Panc1 (cell line): ENCODE measurements around the gene PCDHGC5. TPM values are rescaled to one million over a fixed set of nuclear protein-coding genes. Genes with fewer than 3 reads are reported as not detected.

Experiments used
- ATAC-seq: fragments of 200-7000 bp; cut with Tn5 transposase; 2 replicates; pipeline ENCODE4 v1.9.1; 2020; ENCODE audit warnings: mild to moderate bottlenecking, moderate library complexity
- BruUV-seq: library from RNA; stranded (reverse); fragments of 400-500 nt; replicated peaks from 2 replicates; lab custom pipeline; 2021; lab: Mats Ljungman, UMichigan
- CTCF ChIA-PET: fragments of 300-600 bp; sonication (Branson Sonifier 250); formaldehyde crosslinking; loops from one replicate; lab custom pipeline; 2022; ENCODE audit warnings: antibody characterized with exemption; lab: Charles Lee
- POLR2A ChIA-PET: fragments of 300-600 bp; sonication (Branson Sonifier 250); formaldehyde crosslinking; loops from one replicate; lab custom pipeline; 2022; ENCODE audit warnings: antibody characterized with exemption; lab: Charles Lee
- DNase-seq: peaks from one replicate; pipeline ENCODE4 v3.0.0-alpha.2; 2010; ENCODE audit warnings: low read depth, low spot score
- H3K27ac ChIP-seq: 2 replicates; pipeline ENCODE4 v1.5.1; 2011; ENCODE audit warnings: mild to moderate bottlenecking, low read length, inconsistent platforms
- H3K27me3 ChIP-seq: fragments of 200-500 bp; sonication (Bioruptor generic); 2 replicates; pipeline ENCODE4 v1.6.0; 2014; ENCODE audit warnings: low read length, inconsistent platforms; ENCODE audit not compliant: control insufficient read depth, insufficient read depth
- H3K36me3 ChIP-seq: fragments of 200-500 bp; sonication (Bioruptor generic); 2 replicates; pipeline ENCODE4 v1.5.1; 2014; ENCODE audit warnings: inconsistent platforms, mild to moderate bottlenecking, low read length, moderate library complexity; ENCODE audit not compliant: control insufficient read depth, insufficient read depth
- H3K4me1 ChIP-seq: 2 replicates; pipeline ENCODE4 v1.5.1; 2011; ENCODE audit warnings: inconsistent platforms, mild to moderate bottlenecking, low read length, moderate library complexity; ENCODE audit not compliant: control insufficient read depth, insufficient read depth
- H3K4me3 ChIP-seq, 2 experiments: 2 replicates each; pipeline ENCODE4 v1.5.1; 2011 to 2012; ENCODE audit warnings: low read depth in 2 of 2, low read length in 2 of 2, mild to moderate bottlenecking in 2 of 2, inconsistent platforms in 1 of 2, moderate library complexity in 1 of 2
- H3K9me3 ChIP-seq: fragments of 200-500 bp; sonication (Bioruptor generic); 2 replicates; pipeline ENCODE4 v1.5.1; 2014; ENCODE audit warnings: low read depth, mild to moderate bottlenecking, inconsistent platforms, low read length, moderate library complexity; ENCODE audit not compliant: control insufficient read depth, insufficient read depth
- CTCF ChIP-seq: fragments of 450-650 bp; IDR thresholded peaks from 2 replicates; pipeline ENCODE4 v1.5.1; 2017; ENCODE audit warnings: mild to moderate bottlenecking
- POLR2AphosphoS5 ChIP-seq: IDR thresholded peaks from 2 replicates; pipeline ENCODE4 v1.6.1; 2012; ENCODE audit warnings: mild to moderate bottlenecking, low read depth, low read length, moderate library complexity
- REST ChIP-seq, 2 experiments: IDR thresholded peaks; 2 replicates each; pipeline ENCODE4 v1.6.1; 2011 to 2012; ENCODE audit warnings: low read depth in 2 of 2, control low read depth in 1 of 2, low read length in 1 of 2, mild to moderate bottlenecking in 1 of 2, moderate library complexity in 1 of 2; ENCODE audit not compliant: insufficient read depth in 1 of 2
- SIN3A ChIP-seq: IDR thresholded peaks from 2 replicates; pipeline ENCODE4 v1.6.1; 2012; ENCODE audit warnings: low read depth, mild to moderate bottlenecking, low read length, moderate library complexity, borderline replicate concordance; ENCODE audit not compliant: insufficient read depth
- TCF7L2 ChIP-seq: IDR thresholded peaks from 2 replicates; pipeline ENCODE4 v1.6.1; 2011; ENCODE audit warnings: mild to moderate bottlenecking, low read depth, low read length, inconsistent platforms
- in situ Hi-C: cut with HindIII; loops from 2 replicates; pipeline ENCODE4 v1.10.0; 2016; ENCODE audit warnings: low sequenced_read_pairs, low pct_unique_long_range_greater_than_20kb
- intact Hi-C: fragments of 100-400 bp; cut with micrococcal nuclease; formaldehyde crosslinking; loops from one replicate; pipeline ENCODE4 v1.10.0; 2022; ENCODE audit not compliant: unreplicated experiment
- total RNA-seq: library from RNA; stranded (reverse); gene quantifications from one replicate; pipeline ENCODE4 v1.2.1, GENCODE V29; 2021; ENCODE audit not compliant: unreplicated experiment

Gene PCDHGC5
- total RNA-seq, 1 experiment from 2014 or later: 0.36 TPM

- H3K27ac ChIP-seq: no peak overlapping the region
- intact Hi-C loops: no loop called here
- TF ChIP-seq POLR2AphosphoS5 (no peak), SIN3A (no peak), CTCF (no peak), TCF7L2 (no peak), REST (IDR thresholded peaks at IDR 0.05; ENCODE audit: insufficient read depth in 1 of 2, low read depth in 2 of 2, low read length in 1 of 2) (no peak)
Measured at GRCh38 chr5:141503681-141504080, 14.8 kb downstream of the PCDHGC5 start.

GRCh38 chr5:141504216-141504615 lies 15.3 kb downstream of the PCDHGC5 start:
- ChIA-PET CTCF (interaction anchor here (1.1 kb wide), 1 partner anchor 24 kb away, joined by 3 read pairs; no protein-coding TSS in a partner anchor), POLR2A (no interaction called here)
- ATAC-seq: no peak

More at GRCh38 chr5:141503681-141504080, 14.8 kb downstream of the PCDHGC5 start:
- no peak for ATAC-seq
- BruUV-seq: no TSS peak
- CTCF ChIA-PET: interaction anchor here (0.6 to 0.7 kb wide), 2 partner anchors 27 to 55 kb away, joined by 4 to 7 read pairs; no protein-coding TSS in a partner anchor
- DNase-seq: no peak
- Histone ChIP-seq H3K4me3 (no peak overlapping the region), H3K36me3 (no peaks in the 10 kb centered on the region), H3K4me1 (no peaks in the 10 kb centered on the region), H3K27me3 (no peaks in the 10 kb centered on the region), H3K9me3 (no peaks in the 10 kb centered on the region)
- in situ Hi-C loops: no loop called here
- POLR2A ChIA-PET: no interaction called here

More at GRCh38 chr5:141504216-141504615, 15.3 kb downstream of the PCDHGC5 start:
- intact Hi-C loops: no loop called here
- DNase-seq: no peak
- Histone ChIP-seq H3K4me3 (no peak overlapping the region), H3K9me3 (no peaks in the 10 kb centered on the region), H3K27me3 (no peaks in the 10 kb centered on the region), H3K27ac (no peak overlapping the region), H3K4me1 (no peaks in the 10 kb centered on the region), H3K36me3 (no peaks in the 10 kb centered on the region)
- TF ChIP-seq CTCF (no peak), POLR2AphosphoS5 (no peak), TCF7L2 (no peak), SIN3A (no peak), REST (IDR thresholded peaks at IDR 0.05; ENCODE audit: insufficient read depth in 1 of 2, low read depth in 2 of 2, low read length in 1 of 2) (no peak)
- BruUV-seq: no TSS peak
- in situ Hi-C loops: no loop called here
